Mononuclear cell (primary cell): ENCODE results near the gene DNAJB1. TPM values are rescaled to one million over a fixed set of nuclear protein-coding genes. Genes with fewer than 3 reads are reported as not detected.

Experiments used
- total RNA-seq: library from RNA; depleted of rRNA; stranded (reverse); fragments of >200 nt; gene quantifications from one replicate; pipeline ENCODE4 v1.2.3, GENCODE V29; 2012

DNAJB1 gene
- total RNA-seq, 1 donor = 265 TPM

Other genes starting within 250 kb of the DNAJB1 start
- 155 TPM for gene ADGRE5, start 137.0 kb downstream of the DNAJB1 start, total RNA-seq
- gene DDX39A, start 99.1 kb downstream of the DNAJB1 start, total RNA-seq = 123 TPM
- gene PKN1, start 85.1 kb downstream of the DNAJB1 start, total RNA-seq = 118 TPM
- gene PTGER1, start 43.0 kb downstream of the DNAJB1 start, total RNA-seq = not detected
- 11.0 TPM for gene GIPC1, start 22.3 kb downstream of the DNAJB1 start, total RNA-seq
- 28.9 TPM for gene TECR, start 11.2 kb upstream of the DNAJB1 start, total RNA-seq
- gene NDUFB7, start 53.7 kb upstream of the DNAJB1 start, total RNA-seq = 50.9 TPM
- 1.6 TPM for gene CLEC17A, start 64.7 kb upstream of the DNAJB1 start, total RNA-seq
- 0.63 TPM for gene ADGRE3, start 156.4 kb upstream of the DNAJB1 start, total RNA-seq
- 10.7 TPM for gene ZNF333, start 171.7 kb upstream of the DNAJB1 start, total RNA-seq